ENCODE measurements around the gene SIRPA.
A peak's percentile ranks its signal among the peaks of the same experiment; 100 is the strongest.

SIRPA gene

GRCh38 chr20:1894951-1895673 lies at the start of gene SIRPA:
TSS of gene SIRPA (plus strand) at chr20:1895407. CDS start at chr20:1895448, 41 bp downstream.
- DNase-seq: peak; percentile 43

- no peak for DNase-seq
Measured at GRCh38 chr20:1845701-1846100, 49.5 kb upstream of the SIRPA start.

GRCh38 chr20:1846341-1846740 lies 48.9 kb upstream of the SIRPA start:
- no peak for DNase-seq

- DNase-seq: peak; percentile 50
Measured at GRCh38 chr20:1846876-1847275, 48.3 kb upstream of the SIRPA start.

- no peak for DNase-seq
Measured at GRCh38 chr20:1847780-1848179, 47.4 kb upstream of the SIRPA start.

GRCh38 chr20:1848373-1848772 lies 46.8 kb upstream of the SIRPA start:
- DNase-seq: no peak

GRCh38 chr20:1851396-1851795 lies 43.8 kb upstream of the SIRPA start:
- no peak for DNase-seq

GRCh38 chr20:1853473-1853872 lies 41.7 kb upstream of the SIRPA start:
- DNase-seq: no peak

GRCh38 chr20:1854246-1854645 lies 41.0 kb upstream of the SIRPA start:
- DNase-seq: no peak

- DNase-seq: no peak
Measured at GRCh38 chr20:1855109-1855508, 40.1 kb upstream of the SIRPA start.

- no peak for DNase-seq
Measured at GRCh38 chr20:1855690-1856089, 39.5 kb upstream of the SIRPA start.

GRCh38 chr20:1856424-1856823 lies 38.8 kb upstream of the SIRPA start:
- no peak for DNase-seq

- DNase-seq: peak; percentile 72
Measured at GRCh38 chr20:1857466-1857865, 37.7 kb upstream of the SIRPA start.

- DNase-seq: peak; percentile 97
Measured at GRCh38 chr20:1858871-1859270, 36.3 kb upstream of the SIRPA start.

- DNase-seq: no peak
Measured at GRCh38 chr20:1860446-1860845, 34.8 kb upstream of the SIRPA start.

GRCh38 chr20:1861347-1861976 lies 33.7 kb upstream of the SIRPA start:
- no peak for DNase-seq

GRCh38 chr20:1861996-1862662 lies 33.1 kb upstream of the SIRPA start:
- DNase-seq: no peak

GRCh38 chr20:1862663-1863053 lies 32.5 kb upstream of the SIRPA start:
- DNase-seq: no peak

GRCh38 chr20:1863296-1863695 lies 31.9 kb upstream of the SIRPA start:
- peak; percentile 59 for DNase-seq

GRCh38 chr20:1866834-1867233 lies 28.4 kb upstream of the SIRPA start:
- no peak for DNase-seq

- DNase-seq: no peak
Measured at GRCh38 chr20:1867495-1868260, 27.5 kb upstream of the SIRPA start.

- no peak for DNase-seq
Measured at GRCh38 chr20:1868856-1869255, 26.4 kb upstream of the SIRPA start.

GRCh38 chr20:1870323-1870722 lies 24.9 kb upstream of the SIRPA start:
- no peak for DNase-seq
